Upper lobe of left lung (tissue), 6 donors: Measurements from ENCODE around the gene DOK5. TPM values are rescaled to one million over a fixed set of nuclear protein-coding genes. Genes with fewer than 3 reads are reported as not detected.
A peak's percentile ranks its signal among the peaks of the same experiment; 100 is the strongest.

Experiments used
- ATAC-seq, 2 donors: fragments of 200-7000 bp; cut with Tn5 transposase; one replicate each; pipeline ENCODE4 v1.9.1; 2022; ENCODE audit warnings: mild to moderate bottlenecking in 2 of 2, moderate library complexity in 2 of 2; ENCODE audit not compliant: low FRiP score in 2 of 2
- DNase-seq, 2 donors: peaks; one replicate each; pipeline ENCODE4 v3.0.0-alpha.2; 2019 to 2020
- H3K27ac ChIP-seq, 4 donors: fragments of 200-600 bp; sonication (generic); one replicate each; pipeline ENCODE4 v1.5.1; 2016 to 2019
- H3K27me3 ChIP-seq, 4 donors: fragments of 200-600 bp; sonication (generic); one replicate each; pipeline ENCODE4 v1.5.1; 2017 to 2019
- H3K36me3 ChIP-seq, 4 donors: fragments of 200-600 bp; sonication (generic); one replicate each; pipeline ENCODE4 v1.5.1; 2016 to 2019
- H3K4me1 ChIP-seq, 4 donors: fragments of 200-600 bp; sonication (generic); one replicate each; pipeline ENCODE4 v1.5.1; 2018 to 2019
- H3K4me3 ChIP-seq, 4 donors: fragments of 200-600 bp; sonication (generic); one replicate each; pipeline ENCODE4 v1.5.1; 2017 to 2019; ENCODE audit warnings: mild to moderate bottlenecking in 2 of 4, moderate library complexity in 1 of 4
- H3K9me3 ChIP-seq, 4 donors: fragments of 200-600 bp; sonication (generic); one replicate each; pipeline ENCODE4 v1.5.1; 2018 to 2019
- EP300 ChIP-seq, 4 donors: sonication (generic); formaldehyde crosslinking; IDR thresholded peaks; one replicate each; pipeline ENCODE4 v1.5.1; 2017; ENCODE audit warnings: antibody characterized with exemption in 4 of 4, control low read depth in 2 of 4
- POLR2A ChIP-seq, 4 donors: fragments of 450-650 bp; IDR thresholded peaks; one replicate each; pipeline ENCODE4 v1.5.1; 2016 to 2017; ENCODE audit warnings: antibody characterized with exemption in 4 of 4, mild to moderate bottlenecking in 2 of 4
- POLR2AphosphoS5 ChIP-seq, 2 donors: sonication (generic); formaldehyde crosslinking; IDR thresholded peaks; one replicate each; pipeline ENCODE4 v1.5.1; 2017; ENCODE audit warnings: antibody characterized with exemption in 2 of 2
- WGBS, 2 donors: methylation state at CpG; one replicate each; pipeline ENCODE4 v1.1.5; 2017 to 2018; 5-methylcytosine and 5-hydroxymethylcytosine counted together
- total RNA-seq, 6 donors: library from RNA; depleted of rRNA in 4 of 6; stranded (reverse); fragments of >200 nt in 4 of 6; gene quantifications; one replicate each; pipeline versions ENCODE4 v1.1.0 to v1.2.1, GENCODE V29; 2016 to 2021
- TF ChIP-seq, protein P1 (sequence below), 6 experiments: fragments of 450-650 bp in 4 of 6; fragments of 200-600 bp in 2 of 6; sonication (generic) in 2 of 6; IDR thresholded peaks; one replicate each; pipeline ENCODE4 v1.5.1; 2016 to 2019; ENCODE audit warnings: antibody characterized with exemption in 6 of 6
- donor health status: DM: no; HTN: no; CAD: no; lungs with moderate emphysema.
- donor health status: DM: no; HTN: yes; CAD: no; lungs with severe emphysema.

The DOK5 gene
- total RNA-seq, 6 donors from 2014 or later, result 0.37 to 1.0 TPM; not detected in 4

DNA sequence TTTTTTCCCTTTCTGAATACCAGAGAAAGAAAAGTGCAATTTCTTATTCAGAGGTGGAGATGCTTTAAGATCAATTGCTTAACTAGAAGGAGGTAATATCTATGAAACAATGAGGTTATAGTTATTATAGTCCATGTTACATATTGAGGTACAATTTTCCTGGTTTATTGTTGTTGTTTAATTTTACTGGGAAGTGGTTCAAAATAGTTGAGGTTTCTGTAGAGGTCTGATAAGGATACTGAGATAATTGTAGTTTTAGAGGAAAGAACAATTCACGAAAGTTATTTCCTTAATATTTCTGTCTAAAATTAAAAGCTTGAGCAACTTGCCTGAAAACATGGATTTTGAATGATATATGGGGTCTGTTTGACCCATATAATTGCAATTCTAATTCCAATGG, 51.4 kb downstream of the DOK5 start:
- Histone ChIP-seq H3K27ac (no peak overlapping the region), H3K27me3 (no peaks in the 10 kb centered on the region), H3K4me3 (no peak overlapping the region), H3K4me1 (no peaks in the 10 kb centered on the region), H3K9me3 (no peaks in the 10 kb centered on the region), H3K36me3 (no peaks in the 10 kb centered on the region)
- TF ChIP-seq EP300 (IDR thresholded peaks at IDR 0.05) (no peak), POLR2A (IDR thresholded peaks at IDR 0.05) (no peak)
- TF ChIP-seq, protein P1, sequence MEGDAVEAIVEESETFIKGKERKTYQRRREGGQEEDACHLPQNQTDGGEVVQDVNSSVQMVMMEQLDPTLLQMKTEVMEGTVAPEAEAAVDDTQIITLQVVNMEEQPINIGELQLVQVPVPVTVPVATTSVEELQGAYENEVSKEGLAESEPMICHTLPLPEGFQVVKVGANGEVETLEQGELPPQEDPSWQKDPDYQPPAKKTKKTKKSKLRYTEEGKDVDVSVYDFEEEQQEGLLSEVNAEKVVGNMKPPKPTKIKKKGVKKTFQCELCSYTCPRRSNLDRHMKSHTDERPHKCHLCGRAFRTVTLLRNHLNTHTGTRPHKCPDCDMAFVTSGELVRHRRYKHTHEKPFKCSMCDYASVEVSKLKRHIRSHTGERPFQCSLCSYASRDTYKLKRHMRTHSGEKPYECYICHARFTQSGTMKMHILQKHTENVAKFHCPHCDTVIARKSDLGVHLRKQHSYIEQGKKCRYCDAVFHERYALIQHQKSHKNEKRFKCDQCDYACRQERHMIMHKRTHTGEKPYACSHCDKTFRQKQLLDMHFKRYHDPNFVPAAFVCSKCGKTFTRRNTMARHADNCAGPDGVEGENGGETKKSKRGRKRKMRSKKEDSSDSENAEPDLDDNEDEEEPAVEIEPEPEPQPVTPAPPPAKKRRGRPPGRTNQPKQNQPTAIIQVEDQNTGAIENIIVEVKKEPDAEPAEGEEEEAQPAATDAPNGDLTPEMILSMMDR (IDR thresholded peaks at IDR 0.05), result no peak
- 29 to 40% methylated on average over 1 of the region's 1 CpG for WGBS, 2 donors
- ATAC-seq, result no peak
- DNase-seq, result no peak

DNA sequence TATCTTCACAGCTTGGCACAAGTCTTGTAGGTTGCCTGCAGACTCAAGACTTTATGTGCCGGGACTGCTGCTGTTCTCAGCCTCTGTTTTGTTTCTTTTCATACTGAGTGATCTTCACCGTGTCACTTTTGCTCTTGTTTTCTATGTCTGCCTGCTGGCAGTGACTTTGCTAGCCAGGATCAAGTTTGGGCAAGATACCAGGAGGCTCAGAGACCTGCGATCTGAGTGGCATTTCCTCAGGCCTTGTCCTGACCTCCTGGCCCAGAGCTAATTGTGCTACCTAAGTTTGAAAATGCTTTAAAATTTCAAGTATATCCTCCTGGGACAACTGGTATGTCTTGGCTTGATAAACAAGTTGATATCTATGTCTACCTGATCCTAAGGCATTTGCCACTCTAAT, 57.2 kb downstream of the DOK5 start:
- Histone ChIP-seq H3K27me3 (no peaks in the 10 kb centered on the region), H3K4me3 (no peak overlapping the region), H3K9me3 (no peaks in the 10 kb centered on the region), H3K36me3 (no peaks in the 10 kb centered on the region), H3K27ac (no peak overlapping the region), H3K4me1 (no peaks in the 10 kb centered on the region)
- 82 to 84% methylated on average over 3 of the region's 3 CpGs for WGBS, 2 donors
- TF ChIP-seq POLR2A (IDR thresholded peaks at IDR 0.05) (no peak), POLR2AphosphoS5 (IDR thresholded peaks at IDR 0.05) (no peak), EP300 (IDR thresholded peaks at IDR 0.05) (no peak)
- TF ChIP-seq, protein P1 (IDR thresholded peaks at IDR 0.05), result no peak
- ATAC-seq, result no peak
- no peak for DNase-seq

DNA sequence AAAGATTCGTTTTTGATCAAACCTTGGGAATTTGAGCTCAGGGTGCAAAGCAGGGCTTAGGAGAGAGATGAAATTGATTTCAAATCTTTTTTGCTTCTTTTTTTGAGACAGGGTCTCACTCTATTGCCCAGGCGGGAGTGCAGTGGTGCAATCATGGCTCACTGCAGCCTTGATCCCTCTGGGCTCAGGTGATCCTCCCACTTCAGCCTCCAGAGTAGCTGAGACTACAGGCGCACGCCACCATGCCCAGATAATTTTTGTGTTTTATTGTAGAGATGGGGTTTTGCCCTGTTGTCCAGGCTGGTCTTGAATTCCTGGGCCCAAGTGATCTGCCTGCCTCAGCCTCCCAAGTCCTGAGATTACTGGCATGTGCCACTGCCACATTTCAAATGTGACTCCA, 58.7 kb downstream of the DOK5 start:
- H3K4me3 ChIP-seq, result no peak overlapping the region
- H3K27me3 ChIP-seq, result no peaks in the 10 kb centered on the region
- H3K36me3 ChIP-seq, result no peaks in the 10 kb centered on the region
- ATAC-seq (no peak), DNase-seq (no peak)
- WGBS, 2 donors, result 87 to 89% methylated on average over 4 of the region's 4 CpGs
- no peaks in the 10 kb centered on the region for H3K9me3 ChIP-seq
- H3K4me1 ChIP-seq, result no peaks in the 10 kb centered on the region
- no peak overlapping the region for H3K27ac ChIP-seq
- no peak for TF ChIP-seq POLR2A (IDR thresholded peaks at IDR 0.05)
- TF ChIP-seq, protein P1 (IDR thresholded peaks at IDR 0.05), result no peak
- no peak for TF ChIP-seq POLR2AphosphoS5 (IDR thresholded peaks at IDR 0.05)
- TF ChIP-seq EP300 (IDR thresholded peaks at IDR 0.05), result no peak

DNA sequence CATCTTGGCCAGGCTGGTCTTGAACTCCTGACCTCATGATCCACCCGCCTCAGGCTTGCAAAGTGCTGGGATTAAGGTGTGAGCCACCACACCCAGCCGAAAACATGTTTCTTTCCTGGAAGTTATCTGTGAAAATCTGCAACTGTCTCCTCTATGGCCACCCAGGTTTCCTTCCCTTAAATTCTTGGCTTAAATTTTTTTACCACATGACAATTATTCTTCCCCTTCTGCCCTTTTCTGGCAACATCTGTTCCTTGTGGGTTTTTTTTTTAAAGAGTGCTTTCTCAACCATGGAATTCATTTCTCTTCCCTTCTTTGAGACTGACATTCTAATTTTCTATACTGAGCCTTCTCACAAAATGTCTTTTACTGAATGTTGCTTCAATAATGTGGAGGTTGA, 59.6 kb downstream of the DOK5 start:
- no peak for DNase-seq
- Histone ChIP-seq H3K27ac (no peak overlapping the region), H3K9me3 (no peaks in the 10 kb centered on the region), H3K4me3 (no peak overlapping the region), H3K27me3 (no peaks in the 10 kb centered on the region), H3K36me3 (no peaks in the 10 kb centered on the region), H3K4me1 (no peaks in the 10 kb centered on the region)
- WGBS, 2 donors, result 52 to 57% methylated on average over 2 of the region's 2 CpGs
- peak in 1 of 2 donors; percentile 40 for ATAC-seq
- TF ChIP-seq, protein P1 (IDR thresholded peaks at IDR 0.05), result no peak
- TF ChIP-seq POLR2AphosphoS5 (IDR thresholded peaks at IDR 0.05) (no peak), EP300 (IDR thresholded peaks at IDR 0.05) (no peak), POLR2A (IDR thresholded peaks at IDR 0.05) (no peak)

DNA sequence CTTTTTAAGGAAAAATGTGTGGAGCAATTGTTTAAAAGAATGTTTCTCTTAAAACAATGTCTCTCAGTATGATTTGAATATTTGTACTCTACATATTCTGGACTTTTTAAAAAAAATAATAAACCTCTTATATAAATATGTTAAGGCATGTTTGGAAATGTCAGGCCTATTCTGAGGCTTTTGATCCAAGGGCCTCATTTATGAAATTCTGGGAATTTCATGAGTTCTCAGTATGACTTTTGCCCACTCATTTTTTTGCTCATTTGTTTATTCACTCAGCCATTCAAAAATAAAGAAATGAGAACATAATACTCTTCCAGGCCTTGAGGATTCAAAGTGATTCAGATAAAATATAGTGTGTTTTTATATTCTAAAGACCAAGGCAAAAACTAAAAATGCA, 60.4 kb downstream of the DOK5 start:
- no peak for ATAC-seq
- Histone ChIP-seq H3K4me3 (no peak overlapping the region), H3K4me1 (no peaks in the 10 kb centered on the region), H3K9me3 (no peaks in the 10 kb centered on the region), H3K27me3 (no peaks in the 10 kb centered on the region), H3K27ac (no peak overlapping the region), H3K36me3 (no peaks in the 10 kb centered on the region)
- DNase-seq, result no peak
- TF ChIP-seq EP300 (IDR thresholded peaks at IDR 0.05), result no peak
